GM18861 (cell line): Measurements from ENCODE around the gene GCNT2.
"Not testable (repeated sequence)": the region's sequence is repeated elsewhere in the genome, so short reads cannot be mapped to it uniquely, and the experiment has no call there.

ENCODE experiments used
- ATAC-seq: cut with Tn5 transposase; IDR thresholded peaks from one replicate; pipeline ENCODE4 v1.9.1; 2021; ENCODE audit not compliant: unreplicated experiment

Gene GCNT2

GRCh38 chr6:10545482-10545881, 24.3 kb downstream of the GCNT2 start:
- ATAC-seq = no peak

- ATAC-seq = no peak
Measured at GRCh38 chr6:10547809-10548208, 26.7 kb downstream of the GCNT2 start.

- no peak for ATAC-seq
Measured at GRCh38 chr6:10550764-10551163, 29.6 kb downstream of the GCNT2 start.

GRCh38 chr6:10552270-10552810, 31.2 kb downstream of the GCNT2 start:
- no peak for ATAC-seq

- ATAC-seq = no peak
Measured at GRCh38 chr6:10553871-10554270, 32.7 kb downstream of the GCNT2 start.

- no peak for ATAC-seq
Measured at GRCh38 chr6:10554826-10555225, 33.7 kb downstream of the GCNT2 start.

GRCh38 chr6:10555625-10556309, 34.6 kb downstream of the GCNT2 start:
- ATAC-seq = no peak

GRCh38 chr6:10556589-10556988, 35.4 kb downstream of the GCNT2 start:
- no peak for ATAC-seq

GRCh38 chr6:10556992-10557391, 35.8 kb downstream of the GCNT2 start:
- ATAC-seq = no peak

GRCh38 chr6:10557913-10558312, 36.8 kb downstream of the GCNT2 start:
- no peak for ATAC-seq

- no peak for ATAC-seq
Measured at GRCh38 chr6:10558565-10558964, 37.4 kb downstream of the GCNT2 start.

GRCh38 chr6:10559522-10560152, 38.5 kb downstream of the GCNT2 start:
- no peak for ATAC-seq

- ATAC-seq = no peak
Measured at GRCh38 chr6:10561611-10562199, 40.6 kb downstream of the GCNT2 start.

- no peak for ATAC-seq
Measured at GRCh38 chr6:10564975-10565673, 44.0 kb downstream of the GCNT2 start.

- no peak for ATAC-seq
Measured at GRCh38 chr6:10565913-10566312, 44.8 kb downstream of the GCNT2 start.

- ATAC-seq = no peak
Measured at GRCh38 chr6:10567256-10568026, 46.3 kb downstream of the GCNT2 start.

GRCh38 chr6:10569392-10570127, 48.4 kb downstream of the GCNT2 start:
- no peak for ATAC-seq

GRCh38 chr6:10575519-10575918, 54.4 kb downstream of the GCNT2 start:
- not testable (repeated sequence) for ATAC-seq

GRCh38 chr6:10576226-10576625, 55.1 kb downstream of the GCNT2 start:
- ATAC-seq = no peak

GRCh38 chr6:10577112-10577511, 56.0 kb downstream of the GCNT2 start:
- ATAC-seq = no peak
